Esophagus squamous epithelium (tissue), 5 donors: Measurements from ENCODE around the gene CSRNP3. TPM values are rescaled to one million over a fixed set of nuclear protein-coding genes. Genes with fewer than 3 reads are reported as not detected.

Experiments used
- DNase-seq: peaks from one replicate; lab custom pipeline; 2025; lab: John Stamatoyannopoulos, UW
- H3K27ac ChIP-seq, 4 donors: fragments of 200-600 bp; sonication (generic); one replicate each; pipeline ENCODE4 v1.5.1; 2016 to 2019; ENCODE audit warnings: mild to moderate bottlenecking in 1 of 4
- H3K27me3 ChIP-seq, 4 donors: fragments of 200-600 bp; sonication (generic); 1 replicate in 3 of 4; 2 replicates in 1 of 4; pipeline versions ENCODE4 v1.5.1 to v1.6.0; 2017 to 2021; ENCODE audit warnings: antibody characterized with exemption in 1 of 4
- H3K36me3 ChIP-seq, 3 donors: fragments of 200-600 bp; sonication (generic); one replicate each; pipeline ENCODE4 v1.5.1; 2016 to 2019
- H3K4me1 ChIP-seq, 3 donors: fragments of 200-600 bp; sonication (generic); one replicate each; pipeline ENCODE4 v1.5.1; 2017 to 2019
- H3K4me3 ChIP-seq, 4 donors: fragments of 200-600 bp; sonication (generic); 1 replicate in 3 of 4; 2 replicates in 1 of 4; pipeline ENCODE4 v1.5.1; 2016 to 2019; ENCODE audit warnings: mild to moderate bottlenecking in 2 of 4, moderate library complexity in 1 of 4
- H3K9me3 ChIP-seq, 3 donors: fragments of 200-600 bp; sonication (generic); one replicate each; pipeline ENCODE4 v1.5.1; 2016 to 2019
- CTCF ChIP-seq, 6 experiments: fragments of 450-650 bp in 4 of 6; fragments of 200-600 bp in 2 of 6; sonication (generic) in 2 of 6; IDR thresholded peaks; one replicate each; pipeline ENCODE4 v1.5.1; 2016 to 2019; ENCODE audit warnings: antibody characterized with exemption in 6 of 6, mild to moderate bottlenecking in 4 of 6, moderate library complexity in 4 of 6
- POLR2A ChIP-seq, 4 donors: fragments of 450-650 bp; IDR thresholded peaks; one replicate each; pipeline ENCODE4 v1.6.1; 2017; ENCODE audit warnings: antibody characterized with exemption in 4 of 4, mild to moderate bottlenecking in 4 of 4, moderate library complexity in 3 of 4
- WGBS, 2 donors: methylation state at CpG; one replicate each; pipeline ENCODE4 v1.1.5; 2018; 5-methylcytosine and 5-hydroxymethylcytosine counted together
- intact Hi-C: fragments of 100-400 bp; cut with DNase I; formaldehyde crosslinking; loops from one replicate; pipeline ENCODE4 v1.15.0; 2022
- total RNA-seq, 4 donors: library from RNA; depleted of rRNA; stranded (reverse); fragments of >200 nt; gene quantifications; one replicate each; pipeline ENCODE4 v1.1.0, GENCODE V29; 2016
- donor health status: DM: yes; HTN: yes; CAD: no.

Gene CSRNP3
- total RNA-seq, 4 donors from 2014 or later, result 0.57 to 1.5 (median 0.81) TPM

- intact Hi-C loops, result no loop called here
- Histone ChIP-seq H3K27me3 (no peaks in the 10 kb centered on the region), H3K4me3 (no peak overlapping the region), H3K4me1 (no peaks in the 10 kb centered on the region), H3K36me3 (no peaks in the 10 kb centered on the region), H3K9me3 (no peaks in the 10 kb centered on the region), H3K27ac (no peak overlapping the region)
- DNase-seq, result no peak
- TF ChIP-seq CTCF (IDR thresholded peaks at IDR 0.05), result no peak
- TF ChIP-seq POLR2A (IDR thresholded peaks at IDR 0.05), result no peak
- WGBS, 2 donors, result 48 to 75% methylated on average over 1 of the region's 1 CpG
Measured at GRCh38 chr2:165561516-165561915, 92.0 kb downstream of the CSRNP3 start.

- intact Hi-C loops, result no loop called here
- no peak for DNase-seq
- Histone ChIP-seq H3K4me1 (no peaks in the 10 kb centered on the region), H3K9me3 (no peaks in the 10 kb centered on the region), H3K4me3 (no peak overlapping the region), H3K27me3 (no peaks in the 10 kb centered on the region), H3K27ac (no peak overlapping the region), H3K36me3 (no peaks in the 10 kb centered on the region)
- TF ChIP-seq POLR2A (IDR thresholded peaks at IDR 0.05) (no peak), CTCF (IDR thresholded peaks at IDR 0.05) (no peak)
Measured at GRCh38 chr2:165562233-165562632, 92.7 kb downstream of the CSRNP3 start.

GRCh38 chr2:165563468-165564225 is 94.1 kb downstream of the CSRNP3 start:
- no peaks in the 10 kb centered on the region for H3K36me3 ChIP-seq
- WGBS, 2 donors, result 83 to 92% methylated on average over 6 of the region's 6 CpGs
- H3K27ac ChIP-seq, result no peak overlapping the region
- intact Hi-C loops, result no loop called here
- H3K9me3 ChIP-seq, result no peaks in the 10 kb centered on the region
- no peak overlapping the region for H3K4me3 ChIP-seq
- TF ChIP-seq CTCF (IDR thresholded peaks at IDR 0.05) (peak in 1 of 6 experiments; percentile 5), POLR2A (IDR thresholded peaks at IDR 0.05) (no peak)
- no peak for DNase-seq
- H3K27me3 ChIP-seq, result no peaks in the 10 kb centered on the region
- no peaks in the 10 kb centered on the region for H3K4me1 ChIP-seq

- no peaks in the 10 kb centered on the region for H3K27me3 ChIP-seq
- H3K4me1 ChIP-seq, result no peaks in the 10 kb centered on the region
- H3K36me3 ChIP-seq, result no peaks in the 10 kb centered on the region
- no peak overlapping the region for H3K27ac ChIP-seq
- intact Hi-C loops, result no loop called here
- WGBS, 2 donors, result 83 to 85% methylated on average over 4 of the region's 4 CpGs
- H3K4me3 ChIP-seq, result no peak overlapping the region
- no peak for DNase-seq
- TF ChIP-seq CTCF (IDR thresholded peaks at IDR 0.05), result no peak
- TF ChIP-seq POLR2A (IDR thresholded peaks at IDR 0.05), result no peak
- no peaks in the 10 kb centered on the region for H3K9me3 ChIP-seq
Measured at GRCh38 chr2:165566008-165566407, 96.5 kb downstream of the CSRNP3 start.

GRCh38 chr2:165567273-165567672 is 97.8 kb downstream of the CSRNP3 start:
- no peaks in the 10 kb centered on the region for H3K36me3 ChIP-seq
- 58 to 85% methylated on average over 2 of the region's 2 CpGs for WGBS, 2 donors
- H3K9me3 ChIP-seq, result no peaks in the 10 kb centered on the region
- no peaks in the 10 kb centered on the region for H3K27me3 ChIP-seq
- DNase-seq, result no peak
- H3K4me3 ChIP-seq, result no peak overlapping the region
- no peak for TF ChIP-seq POLR2A (IDR thresholded peaks at IDR 0.05)
- no peaks in the 10 kb centered on the region for H3K4me1 ChIP-seq
- intact Hi-C loops, result no loop called here
- no peak overlapping the region for H3K27ac ChIP-seq
